GM21737 (cell line): Measurements from ENCODE around the gene AK3.

Experiments used
- ATAC-seq: cut with Tn5 transposase; IDR thresholded peaks from one replicate; pipeline ENCODE4 v1.9.1; 2021; ENCODE audit warnings: mild to moderate bottlenecking, moderate library complexity; ENCODE audit not compliant: unreplicated experiment

Gene AK3

GRCh38 chr9:4750023-4750673 lies 9.1 kb upstream of the AK3 start:
- no peak for ATAC-seq

GRCh38 chr9:4748612-4749011 lies 7.6 kb upstream of the AK3 start:
- no peak for ATAC-seq

GRCh38 chr9:4746278-4747030 lies 5.5 kb upstream of the AK3 start:
- ATAC-seq, result no peak

GRCh38 chr9:4743131-4743875 lies 2.3 kb upstream of the AK3 start:
- ATAC-seq, result no peak

GRCh38 chr9:4742246-4742645 lies 1.2 kb upstream of the AK3 start:
- no peak for ATAC-seq

GRCh38 chr9:4741365-4742089 lies 525 bp upstream of the AK3 start:
- no peak for ATAC-seq

- no peak for ATAC-seq
These were observed 689 bp downstream of the AK3 start for GRCh38 chr9:4740388-4740637.

- no peak for ATAC-seq
These were observed 1.2 kb downstream of the AK3 start for GRCh38 chr9:4739587-4740387.

GRCh38 chr9:4738866-4739586 lies 2.0 kb downstream of the AK3 start:
- no peak for ATAC-seq

GRCh38 chr9:4734150-4734549 lies 6.9 kb downstream of the AK3 start:
- ATAC-seq, result no peak

- no peak for ATAC-seq
These were observed 8.1 kb downstream of the AK3 start for GRCh38 chr9:4732890-4733289.

GRCh38 chr9:4727593-4727992 lies 13.4 kb downstream of the AK3 start:
- ATAC-seq, result no peak

- no peak for ATAC-seq
These were observed 15.1 kb downstream of the AK3 start for GRCh38 chr9:4725706-4726442.

GRCh38 chr9:4721736-4722135 lies 19.3 kb downstream of the AK3 start:
- no peak for ATAC-seq

GRCh38 chr9:4718911-4719310 lies 22.1 kb downstream of the AK3 start:
- ATAC-seq, result no peak

GRCh38 chr9:4717815-4718214 lies 23.2 kb downstream of the AK3 start:
- no peak for ATAC-seq

- ATAC-seq, result no peak
These were observed 24.8 kb downstream of the AK3 start for GRCh38 chr9:4716163-4716562.

- no peak for ATAC-seq
These were observed 26.6 kb downstream of the AK3 start for GRCh38 chr9:4714266-4715016.

GRCh38 chr9:4713849-4714248 lies 27.2 kb downstream of the AK3 start:
- ATAC-seq, result no peak
